Left kidney (tissue), 8 donors: ENCODE data around the gene CGRRF1. TPM values are rescaled to one million over a fixed set of nuclear protein-coding genes. Genes with fewer than 3 reads are reported as not detected.

Source experiments
- DNase-seq: peaks from one replicate; pipeline ENCODE4 v3.0.0-alpha.2; 2013
- long read RNA-seq, 8 donors: transcript quantifications; one replicate each; lab custom pipeline, GENCODE V29; 2026
- polyA plus RNA-seq: library from polyadenylated mRNA; unstranded; fragments of 120-200 nt; gene quantifications from one replicate; pipeline ENCODE4 v1.2.1, GENCODE V29; 2013; ENCODE audit not compliant: insufficient read length

CGRRF1 gene, protein sequence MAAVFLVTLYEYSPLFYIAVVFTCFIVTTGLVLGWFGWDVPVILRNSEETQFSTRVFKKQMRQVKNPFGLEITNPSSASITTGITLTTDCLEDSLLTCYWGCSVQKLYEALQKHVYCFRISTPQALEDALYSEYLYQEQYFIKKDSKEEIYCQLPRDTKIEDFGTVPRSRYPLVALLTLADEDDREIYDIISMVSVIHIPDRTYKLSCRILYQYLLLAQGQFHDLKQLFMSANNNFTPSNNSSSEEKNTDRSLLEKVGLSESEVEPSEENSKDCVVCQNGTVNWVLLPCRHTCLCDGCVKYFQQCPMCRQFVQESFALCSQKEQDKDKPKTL
- polyA plus RNA-seq, result 34.8 TPM
- long read RNA-seq, donor 1, transcript CGRRF1-201 (6 exons, 2,057 nt), result major isoform, 14 of 15 reads
- long read RNA-seq, donor 1, partial matches to known transcripts, result 0 of 15 reads
- long read RNA-seq, donor 1, other reads (novel, unspliced or antisense), result 0 of 15 reads
- long read RNA-seq, donor 2, transcript CGRRF1-201 (6 exons, 2,057 nt), result major isoform, 10 of 15 reads
- long read RNA-seq, donor 2, partial matches to known transcripts, result 5 of 15 reads
- long read RNA-seq, donor 2, other reads (novel, unspliced or antisense), result 0 of 15 reads
- long read RNA-seq, donor 3, transcript CGRRF1-201 (6 exons, 2,057 nt), result major isoform, 6 of 7 reads
- long read RNA-seq, donor 3, partial matches to known transcripts, result 0 of 7 reads
- long read RNA-seq, donor 3, other reads (novel, unspliced or antisense), result 0 of 7 reads
- long read RNA-seq, donor 4, partial matches to known transcripts, result 0 of 1 reads
- long read RNA-seq, donor 4, other reads (novel, unspliced or antisense), result 0 of 1 reads
- long read RNA-seq, donor 5, transcript CGRRF1-201 (6 exons, 2,057 nt), result major isoform, 20 of 21 reads
- long read RNA-seq, donor 5, partial matches to known transcripts, result 0 of 21 reads
- long read RNA-seq, donor 5, other reads (novel, unspliced or antisense), result 0 of 21 reads
- long read RNA-seq, donor 6, partial matches to known transcripts, result 6 of 11 reads
- long read RNA-seq, donor 6, other reads (novel, unspliced or antisense), result 0 of 11 reads
- long read RNA-seq, donor 7, transcript CGRRF1-201 (6 exons, 2,057 nt), result major isoform, 6 of 7 reads
- long read RNA-seq, donor 7, partial matches to known transcripts, result 0 of 7 reads
- long read RNA-seq, donor 7, other reads (novel, unspliced or antisense), result 0 of 7 reads
- long read RNA-seq, donor 8, transcript CGRRF1-201 (6 exons, 2,057 nt), result major isoform, 5 of 6 reads
- long read RNA-seq, donor 8, partial matches to known transcripts, result 0 of 6 reads
- long read RNA-seq, donor 8, other reads (novel, unspliced or antisense), result 0 of 6 reads

DNA sequence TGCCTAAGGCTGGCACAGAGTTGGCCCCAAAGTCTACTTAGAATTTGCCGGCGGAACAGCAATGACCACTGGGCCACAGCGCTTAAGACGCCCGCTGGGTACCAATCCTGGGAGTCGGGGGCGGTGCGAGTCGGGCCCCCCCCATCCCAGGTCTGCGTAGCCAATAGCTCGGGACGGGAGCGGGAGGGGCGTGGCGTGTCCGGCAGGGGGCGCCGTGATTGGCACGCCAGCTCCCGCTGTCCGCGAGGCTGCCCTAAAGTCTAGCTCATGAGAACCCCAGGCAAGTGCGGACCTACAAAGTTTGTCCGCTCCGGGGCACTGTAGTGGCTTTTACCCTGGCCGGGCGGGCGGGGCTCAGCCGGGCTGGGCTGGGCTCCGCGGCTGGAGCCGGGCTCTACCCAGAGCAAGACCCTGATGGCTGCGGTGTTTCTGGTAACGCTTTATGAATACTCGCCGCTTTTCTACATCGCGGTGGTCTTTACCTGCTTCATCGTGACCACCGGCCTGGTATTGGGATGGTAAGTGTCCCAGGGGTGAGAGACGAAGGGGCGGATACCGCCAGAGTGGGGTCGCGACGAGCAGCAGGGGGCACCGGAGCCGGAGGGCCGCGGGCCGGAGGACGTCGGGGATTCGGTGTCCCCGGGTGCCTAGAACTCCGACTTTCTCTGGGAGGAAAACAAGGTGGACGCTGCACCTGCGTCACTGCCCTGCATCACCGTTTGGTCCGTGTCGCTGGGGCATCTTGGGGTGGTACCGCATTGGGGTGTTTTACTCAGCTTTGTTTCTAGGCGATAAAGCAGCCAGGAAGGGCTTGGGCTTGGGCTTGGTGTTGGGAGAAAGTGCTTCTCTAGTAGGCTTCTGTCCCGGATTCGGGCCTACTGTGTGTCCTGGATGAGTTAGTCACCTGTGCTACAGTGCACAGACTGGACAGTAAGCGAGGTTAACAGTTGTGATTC, at the start of gene CGRRF1:
Gene CGRRF1 (plus strand): TSS at position 361 of the 956 bp plus-strand sequence. CDS start 54 bp downstream, at position 415.
- peak; percentile 99 for DNase-seq

DNA sequence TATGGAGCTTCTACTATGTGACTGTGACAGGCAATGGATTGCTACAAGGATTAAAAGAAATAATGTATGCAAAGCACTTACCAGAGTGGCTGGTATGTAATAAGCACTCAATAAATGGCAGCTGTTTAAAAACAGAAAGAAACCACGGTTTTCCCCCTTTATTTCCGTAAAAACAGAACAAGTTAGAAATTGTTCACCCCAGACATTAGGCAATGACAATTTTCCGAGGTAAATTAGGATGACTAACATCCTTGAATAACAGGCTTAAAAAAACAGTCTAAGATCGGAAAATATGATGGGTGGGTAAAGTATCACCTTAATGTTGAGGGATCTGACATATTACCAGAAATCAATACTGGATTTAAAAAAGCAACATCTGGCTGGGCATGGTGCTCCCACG, 47.7 kb upstream of the CGRRF1 start:
- no peak for DNase-seq

DNA sequence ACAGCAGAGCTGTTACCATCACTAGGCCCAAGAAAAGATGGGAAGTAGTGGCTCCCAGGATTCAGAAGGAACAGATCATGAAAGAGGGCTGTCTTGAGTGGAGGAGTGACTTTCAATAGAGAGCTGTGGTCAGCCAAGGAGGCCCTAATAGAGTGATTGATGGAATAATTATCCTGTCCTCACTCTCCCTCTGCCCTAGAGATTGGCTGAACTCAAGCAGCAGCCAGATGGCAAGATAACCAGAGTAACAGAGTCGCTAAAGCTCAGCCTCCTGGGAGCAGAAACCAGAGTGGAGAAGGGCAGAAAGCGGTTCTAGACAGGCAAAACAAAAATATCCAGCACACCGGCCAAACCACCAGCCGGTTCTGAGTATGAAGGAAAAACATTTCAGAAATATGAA, 44.1 kb upstream of the CGRRF1 start:
- DNase-seq, result no peak

DNA sequence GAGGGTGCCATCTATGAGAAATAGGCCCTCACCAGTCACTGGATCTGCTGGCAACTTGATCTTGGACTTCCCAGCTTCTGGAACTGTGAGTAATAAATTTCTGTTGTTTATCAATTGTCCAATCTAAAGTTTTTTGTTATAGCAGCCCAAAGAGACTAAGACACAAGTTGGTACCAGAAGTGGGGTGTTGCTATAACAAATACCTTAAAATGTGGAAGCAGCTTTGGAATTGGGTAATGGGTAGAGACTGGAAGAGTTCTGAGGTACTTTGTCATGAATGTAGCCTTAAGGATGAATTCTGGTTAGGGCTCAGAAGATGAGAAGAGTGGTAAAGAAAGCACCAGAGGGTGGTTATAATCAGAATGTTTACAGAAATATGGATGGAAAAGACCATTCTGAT, 42.4 kb upstream of the CGRRF1 start:
- DNase-seq, result no peak

DNA sequence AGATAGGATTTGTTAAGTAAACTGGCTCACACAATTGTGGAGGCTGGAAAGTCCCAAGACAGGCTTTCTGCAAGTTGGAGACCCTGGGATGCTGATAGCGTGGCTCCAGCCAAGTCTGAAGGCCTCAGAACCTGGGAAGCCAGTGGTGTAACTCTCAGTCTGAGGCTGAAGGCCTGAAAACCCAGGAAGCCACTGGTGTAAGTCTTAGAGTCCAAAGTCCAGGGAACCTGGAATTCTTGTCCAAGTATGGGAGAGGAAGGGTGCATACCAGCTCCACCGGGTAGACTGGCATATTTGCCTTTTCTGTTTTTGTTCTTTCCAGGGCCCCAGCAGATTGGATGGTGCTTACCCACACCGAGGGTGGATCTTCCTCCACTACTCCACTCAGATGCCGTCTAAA, 39.0 kb upstream of the CGRRF1 start:
- no peak for DNase-seq

DNA sequence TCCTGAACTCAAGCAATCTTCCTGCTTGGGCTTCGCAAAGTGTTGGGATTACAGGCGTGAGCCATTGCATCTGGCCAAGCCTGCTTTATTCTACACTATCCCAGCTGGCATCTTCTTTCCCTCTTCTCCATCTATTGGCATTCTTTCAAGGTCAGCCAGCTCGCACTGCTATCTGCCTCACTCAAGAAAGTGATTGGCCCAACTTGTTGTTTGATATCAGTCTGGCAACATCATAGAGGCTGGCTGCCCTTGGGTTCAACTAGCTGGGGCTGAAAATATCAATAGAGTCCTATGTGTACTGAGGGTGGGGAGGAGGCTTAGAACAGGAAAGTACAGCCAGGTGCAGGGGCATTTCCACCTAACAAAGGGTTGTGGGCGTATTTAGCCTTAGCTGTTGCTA, 38.1 kb upstream of the CGRRF1 start:
- no peak for DNase-seq

DNA sequence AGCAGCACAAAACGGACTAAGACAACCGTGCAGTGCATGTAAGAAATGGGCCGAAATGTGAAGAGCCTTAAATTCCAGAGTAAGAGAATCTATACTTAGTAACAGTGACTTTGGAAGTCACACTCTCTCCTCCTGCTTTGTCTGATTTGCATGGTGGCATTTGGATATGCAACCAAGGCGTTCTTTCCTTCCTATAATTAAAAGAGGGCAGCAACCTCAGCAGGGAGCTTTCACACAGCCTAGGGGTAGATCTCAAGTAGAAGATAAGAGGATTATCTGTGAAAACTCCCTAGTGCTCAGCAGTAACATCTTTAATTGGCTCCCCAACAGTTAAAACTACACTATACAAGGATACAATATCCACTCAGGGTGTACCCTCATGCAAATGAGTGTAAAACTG, 37.4 kb upstream of the CGRRF1 start:
- no peak for DNase-seq

DNA sequence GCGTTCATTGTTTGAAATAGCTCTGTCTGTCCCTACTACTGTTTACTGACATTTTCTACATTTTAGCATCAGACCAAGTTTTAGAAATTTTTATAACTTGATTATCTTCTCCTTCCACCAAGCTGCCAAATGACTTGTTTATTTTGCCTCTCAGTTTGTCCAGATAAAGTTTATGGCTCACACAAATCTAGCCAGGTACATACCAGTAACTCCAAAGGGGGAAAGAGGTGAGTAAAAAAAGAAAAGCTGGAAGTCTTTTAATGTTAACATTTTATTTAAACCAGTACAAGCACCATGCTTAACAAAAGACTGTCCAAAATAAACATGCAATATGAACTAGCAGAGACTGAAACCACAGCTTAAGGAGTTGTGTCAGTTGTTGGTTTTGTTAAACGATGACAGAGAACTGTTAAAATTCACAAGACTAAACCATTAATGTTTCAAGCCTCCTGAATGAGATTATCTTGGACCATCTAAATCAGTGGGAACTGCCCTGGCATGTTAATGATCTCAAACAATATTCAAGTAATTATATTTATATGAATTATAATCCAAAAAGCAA, 35.4 kb upstream of the CGRRF1 start:
- no peak for DNase-seq

DNA sequence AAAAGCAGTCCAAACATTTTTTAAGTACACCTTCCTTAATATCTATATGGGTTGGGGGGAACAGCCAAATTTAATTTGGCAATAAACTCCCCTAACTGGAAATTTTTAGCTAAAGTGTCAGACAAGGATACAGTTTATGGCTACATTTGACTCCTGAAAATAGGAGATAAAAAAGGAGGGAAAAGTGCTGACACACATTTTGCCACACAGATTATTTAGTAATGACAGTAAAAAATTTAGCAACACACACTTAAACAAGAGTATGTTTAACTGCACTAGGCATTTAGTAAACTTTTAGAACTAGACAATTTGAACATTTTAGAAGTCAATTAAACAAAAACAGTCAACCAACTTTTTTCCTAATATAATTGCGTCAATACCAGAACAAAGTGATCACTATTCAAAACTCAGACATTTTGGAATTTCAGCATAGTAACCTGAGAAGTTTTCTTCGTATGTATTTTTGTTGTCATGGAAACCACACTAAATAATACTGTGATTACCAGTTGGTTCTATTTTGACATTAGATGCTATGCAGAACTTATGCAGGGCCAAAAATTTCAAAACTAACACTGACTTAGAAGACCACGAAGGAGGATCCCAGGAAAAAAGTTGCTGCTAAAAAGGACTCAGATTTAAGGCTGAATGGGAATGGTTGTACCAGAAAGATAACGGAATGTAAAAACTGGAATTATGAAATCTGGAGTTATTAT, 34.4 kb upstream of the CGRRF1 start:
- DNase-seq, result no peak

DNA sequence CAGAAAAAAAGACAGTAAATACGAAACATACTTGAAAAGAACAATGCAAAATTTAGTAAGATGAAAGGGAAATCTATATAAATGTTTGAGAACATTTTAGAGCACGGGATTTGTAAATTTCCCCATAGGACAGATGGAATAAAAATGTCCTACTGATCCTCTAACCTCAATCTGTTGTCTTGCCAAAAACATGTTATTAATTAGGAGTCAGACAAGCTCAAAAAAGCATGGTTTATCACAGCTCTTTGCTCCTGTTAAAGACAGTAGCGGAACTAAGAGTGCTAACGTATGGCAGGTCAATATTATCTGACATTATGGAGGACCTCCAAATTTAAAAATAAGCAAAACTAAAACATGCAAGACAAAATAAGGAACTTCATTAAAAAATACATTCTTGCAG, 33.8 kb upstream of the CGRRF1 start:
- no peak for DNase-seq

DNA sequence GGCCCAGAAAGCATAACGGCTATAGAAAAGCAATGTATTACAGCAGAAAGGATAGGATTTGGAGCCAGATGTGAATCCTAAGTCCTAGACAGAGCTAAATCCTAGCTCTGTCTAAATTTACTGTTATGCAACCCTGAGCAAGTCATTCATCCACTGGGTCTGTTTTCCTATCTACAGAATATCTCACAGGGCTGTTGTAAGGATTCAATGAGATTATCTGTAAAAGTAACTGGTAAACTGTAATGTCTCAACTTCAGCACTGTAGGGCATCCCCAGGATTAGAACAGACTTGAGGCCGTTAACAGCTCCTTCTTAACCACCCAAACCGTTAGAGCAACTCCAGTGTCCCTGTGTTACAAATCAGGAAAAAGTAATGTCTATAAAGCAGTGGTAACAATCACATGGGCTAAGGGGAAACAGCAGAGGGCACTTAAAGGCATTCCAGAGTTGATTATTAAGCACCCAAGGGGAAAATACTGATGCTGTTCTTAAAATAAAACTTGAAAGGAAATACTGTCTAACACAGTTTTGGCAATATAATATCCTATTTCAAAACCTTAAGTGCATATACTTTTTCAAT, 31.0 kb upstream of the CGRRF1 start:
- no peak for DNase-seq

DNA sequence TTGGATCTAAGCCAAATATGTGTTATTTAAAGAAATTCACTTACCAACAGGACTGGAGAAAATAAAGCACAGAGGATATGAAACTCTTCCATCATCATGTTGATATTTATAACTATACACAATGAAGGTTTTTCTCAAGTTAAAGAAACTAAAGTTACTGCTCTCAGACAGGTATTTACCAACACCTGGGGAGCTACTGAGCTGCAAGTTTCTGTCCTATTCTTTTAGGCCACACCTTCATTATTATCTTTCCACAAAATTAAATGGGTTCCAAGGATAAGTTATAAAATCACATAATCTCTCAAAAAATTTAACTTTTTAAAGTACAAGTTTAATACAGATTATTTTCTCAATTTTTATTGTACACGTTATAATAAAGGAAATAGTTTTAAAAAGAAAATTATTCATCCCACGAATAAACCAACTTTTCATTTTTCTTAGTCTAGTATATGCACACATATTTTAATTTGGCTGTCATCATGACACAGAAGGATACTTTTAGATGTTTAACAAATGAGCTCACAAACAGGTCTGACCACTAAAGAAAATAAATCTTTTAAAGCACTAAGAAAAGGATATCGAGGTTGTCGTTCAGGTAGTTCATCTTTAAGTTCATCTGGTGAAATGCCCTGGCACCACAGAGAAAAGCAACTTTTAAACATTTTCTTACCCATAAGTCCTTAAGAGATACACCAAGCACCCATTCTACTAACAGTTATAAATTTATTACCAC, 28.7 kb upstream of the CGRRF1 start:
- no peak for DNase-seq

DNA sequence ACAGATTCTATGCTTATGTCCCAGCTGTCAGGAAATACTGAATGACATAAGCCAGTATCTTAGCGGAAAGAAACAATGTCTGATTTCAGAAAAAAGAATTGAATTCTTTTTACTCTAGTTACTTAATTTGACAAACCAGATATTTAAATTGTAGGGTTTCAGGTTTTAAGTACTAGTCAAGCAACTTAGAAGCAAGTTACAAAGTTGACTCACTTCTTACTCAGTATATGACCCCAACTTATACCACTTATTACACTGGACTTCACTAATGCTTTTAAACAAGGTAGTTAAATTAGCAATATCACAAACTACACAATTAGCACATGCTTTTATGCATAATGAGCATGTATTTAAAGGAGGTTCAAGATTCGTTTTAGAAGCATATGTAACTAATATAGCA, 28.0 kb upstream of the CGRRF1 start:
- DNase-seq, result no peak

DNA sequence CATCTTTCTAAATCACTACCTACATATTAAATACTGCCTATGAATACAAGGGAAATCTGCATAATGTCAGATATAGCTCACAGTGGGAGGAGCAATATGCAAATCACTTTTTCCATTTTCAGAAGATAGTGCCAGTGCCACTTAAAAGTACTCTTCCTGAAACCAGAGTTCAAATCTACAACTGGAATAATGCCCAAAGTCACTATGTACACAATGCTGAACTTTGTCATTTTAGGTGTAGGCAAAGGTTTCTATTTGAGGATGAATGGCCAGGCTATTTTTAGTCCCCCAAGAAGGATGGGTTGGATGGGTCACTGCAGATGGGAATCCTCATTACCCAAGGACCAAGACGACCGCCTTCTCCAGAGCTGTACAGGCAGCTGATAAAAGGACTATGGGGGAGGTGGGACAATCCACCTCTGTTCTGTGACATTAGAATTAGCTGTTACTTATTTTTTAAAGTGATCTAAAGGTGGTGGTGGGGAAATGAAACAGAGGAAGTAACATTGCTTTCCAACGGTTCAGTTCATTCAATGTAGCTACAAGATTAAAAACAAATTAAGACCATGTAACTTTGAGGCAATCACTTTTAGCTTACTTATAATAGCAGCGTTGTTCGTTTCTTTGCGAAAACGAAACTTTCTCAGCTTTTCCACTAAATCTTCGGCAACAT, 26.5 kb upstream of the CGRRF1 start:
- DNase-seq, result no peak

DNA sequence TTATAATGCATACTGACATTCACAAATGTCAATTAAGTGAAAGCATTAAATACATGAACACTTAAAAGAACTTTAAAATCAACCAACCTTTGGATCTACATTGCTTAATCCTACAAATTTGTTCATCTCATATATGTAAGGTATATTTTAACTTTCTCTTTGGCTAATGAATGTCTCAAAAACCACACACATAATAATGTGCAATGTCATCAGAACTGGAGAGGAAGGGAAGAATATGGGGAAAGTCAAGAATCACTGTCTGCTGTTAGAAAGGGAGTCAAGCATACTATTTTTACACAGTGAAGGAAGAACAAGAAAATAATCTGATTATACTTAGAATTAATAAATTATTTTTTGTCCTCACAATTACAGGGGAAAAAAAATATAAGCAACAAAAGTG, 25.9 kb upstream of the CGRRF1 start:
- DNase-seq, result no peak

DNA sequence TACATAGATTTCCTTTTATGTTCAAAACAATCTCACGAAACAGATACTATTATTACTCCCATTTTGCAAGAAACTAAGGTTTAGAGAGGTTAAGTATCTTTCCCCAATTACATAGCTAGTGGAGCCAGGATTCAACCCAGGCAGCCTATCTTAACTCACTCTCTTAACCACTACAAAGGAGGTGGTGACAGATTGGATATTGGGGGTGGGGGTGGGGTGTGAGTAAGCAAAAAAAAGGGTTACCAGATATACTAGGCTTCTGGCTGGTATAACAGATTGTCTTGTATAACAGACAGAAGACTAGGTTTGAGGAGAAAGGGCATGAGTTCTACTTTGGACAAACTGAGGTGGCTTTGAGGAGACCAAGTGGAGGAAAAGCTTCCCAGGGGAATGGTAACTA, 23.0 kb upstream of the CGRRF1 start:
- no peak for DNase-seq

DNA sequence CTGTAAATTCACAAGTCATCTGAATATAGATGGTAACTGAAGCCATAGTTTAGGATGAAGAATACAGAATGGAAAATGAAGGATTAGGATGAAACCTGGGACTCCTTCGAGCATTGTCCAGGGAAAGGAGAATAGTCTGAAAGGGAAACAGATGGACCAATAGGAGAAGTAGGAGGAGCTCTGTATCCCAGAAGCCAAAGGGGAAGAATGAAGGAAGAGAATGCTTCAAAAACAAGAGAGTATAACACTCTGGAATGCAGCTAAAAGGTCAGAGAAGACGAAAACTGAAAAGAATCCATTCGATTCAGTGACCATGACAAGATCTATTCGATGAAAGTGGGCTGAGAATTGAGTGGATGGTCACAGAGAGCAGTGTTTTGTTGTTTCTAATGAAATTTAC, 21.9 kb upstream of the CGRRF1 start:
- no peak for DNase-seq

DNA sequence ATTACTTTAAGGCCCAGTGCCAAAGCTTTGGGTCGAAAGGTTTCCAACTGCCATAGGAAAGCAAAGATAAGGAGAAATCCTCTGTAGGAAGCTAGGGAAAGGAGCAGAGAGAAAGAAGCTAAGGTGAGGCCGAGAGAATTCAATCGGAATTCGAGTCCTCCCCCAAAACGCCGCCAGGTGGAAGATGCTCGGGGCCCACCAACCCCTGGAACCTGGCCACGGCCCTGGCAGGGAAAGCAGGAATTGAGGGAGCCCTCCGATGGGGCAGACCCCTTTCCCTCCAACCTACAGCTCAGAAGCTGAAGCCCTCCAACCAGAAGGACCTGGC, 21.4 kb upstream of the CGRRF1 start:
- no peak for DNase-seq
